Prostate gland (tissue), 2 donors: ENCODE results near the gene CSNK1A1.

ENCODE experiments used
- POLR2A ChIP-seq: fragments of 450-650 bp; IDR thresholded peaks from one replicate; pipeline ENCODE4 v1.6.1; 2016; ENCODE audit warnings: antibody characterized with exemption, mild to moderate bottlenecking
- TF ChIP-seq, protein P1 (sequence below), 4 experiments: fragments of 200-600 bp in 2 of 4; fragments of 450-650 bp in 2 of 4; sonication (generic) in 2 of 4; IDR thresholded peaks; 1 replicate in 3 of 4; 2 replicates in 1 of 4; pipeline ENCODE4 v1.5.1; 2016 to 2019; ENCODE audit warnings: antibody characterized with exemption in 4 of 4, mild to moderate bottlenecking in 2 of 4, moderate library complexity in 2 of 4

DNA sequence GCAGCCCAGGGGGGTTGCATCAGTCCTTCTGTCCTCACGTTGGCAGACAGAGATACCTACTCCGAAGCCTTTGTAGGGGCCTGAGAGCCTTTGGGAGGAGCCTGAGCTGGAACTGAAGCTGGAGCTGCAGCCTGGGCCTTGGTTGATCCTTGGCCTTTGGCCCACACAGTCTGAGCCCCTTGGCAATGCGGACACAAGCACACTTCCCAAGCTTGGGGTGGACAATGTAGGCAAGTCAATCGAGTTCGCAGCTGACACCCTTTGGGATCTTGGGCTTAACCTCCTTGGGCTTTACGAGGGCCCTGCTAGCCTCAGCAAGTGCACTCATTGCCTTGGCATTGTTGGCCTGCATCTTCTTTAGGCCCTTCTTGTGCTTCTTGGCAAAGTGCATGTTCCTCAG lies 5.9 kb downstream of the CSNK1A1 start:
- no peak for TF ChIP-seq POLR2A
- TF ChIP-seq, protein P1, sequence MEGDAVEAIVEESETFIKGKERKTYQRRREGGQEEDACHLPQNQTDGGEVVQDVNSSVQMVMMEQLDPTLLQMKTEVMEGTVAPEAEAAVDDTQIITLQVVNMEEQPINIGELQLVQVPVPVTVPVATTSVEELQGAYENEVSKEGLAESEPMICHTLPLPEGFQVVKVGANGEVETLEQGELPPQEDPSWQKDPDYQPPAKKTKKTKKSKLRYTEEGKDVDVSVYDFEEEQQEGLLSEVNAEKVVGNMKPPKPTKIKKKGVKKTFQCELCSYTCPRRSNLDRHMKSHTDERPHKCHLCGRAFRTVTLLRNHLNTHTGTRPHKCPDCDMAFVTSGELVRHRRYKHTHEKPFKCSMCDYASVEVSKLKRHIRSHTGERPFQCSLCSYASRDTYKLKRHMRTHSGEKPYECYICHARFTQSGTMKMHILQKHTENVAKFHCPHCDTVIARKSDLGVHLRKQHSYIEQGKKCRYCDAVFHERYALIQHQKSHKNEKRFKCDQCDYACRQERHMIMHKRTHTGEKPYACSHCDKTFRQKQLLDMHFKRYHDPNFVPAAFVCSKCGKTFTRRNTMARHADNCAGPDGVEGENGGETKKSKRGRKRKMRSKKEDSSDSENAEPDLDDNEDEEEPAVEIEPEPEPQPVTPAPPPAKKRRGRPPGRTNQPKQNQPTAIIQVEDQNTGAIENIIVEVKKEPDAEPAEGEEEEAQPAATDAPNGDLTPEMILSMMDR (IDR thresholded peaks at IDR 0.05), result no peak
